Measurements from ENCODE around the gene PPAN. TPM values are rescaled to one million over a fixed set of nuclear protein-coding genes. Genes with fewer than 3 reads are reported as not detected.
A peak's percentile ranks its signal among the peaks of the same experiment; 100 is the strongest.

Gene PPAN
- polyA plus RNA-seq, 1 donor from 2014 or later, result 37.5 TPM

GRCh38 chr19:10087296-10088061 is 18.7 kb upstream of the PPAN start:
- Mint-ChIP-seq H3K36me3 (peaks cover 6% of the 10 kb centered on the region), H3K9me3 (no peaks in the 10 kb centered on the region), H3K4me1 (peaks cover 18 to 20% (median 18%) of the 10 kb centered on the region in 3 donors), H3K27me3 (no peaks in the 10 kb centered on the region), H3K4me3 (peak overlapping the region; percentile 81 to 95 (median 88)), H3K27ac (peak overlapping the region in 1 of 3 donors; percentile 32)

- H3K27ac Mint-ChIP-seq, result peak overlapping the region in 1 of 3 donors; percentile 28
Measured at GRCh38 chr19:10088949-10089554, 17.1 kb upstream of the PPAN start.

GRCh38 chr19:10089801-10090375 is 16.3 kb upstream of the PPAN start:
- no peaks in the 10 kb centered on the region for H3K9me3 Mint-ChIP-seq
- peaks cover 23 to 26% (median 24%) of the 10 kb centered on the region in 3 donors for H3K4me1 Mint-ChIP-seq
- peak overlapping the region; percentile 23 to 89 (median 88) for H3K27ac Mint-ChIP-seq
- peaks cover 5% of the 10 kb centered on the region for H3K36me3 Mint-ChIP-seq
- H3K27me3 Mint-ChIP-seq, result no peaks in the 10 kb centered on the region
- peak overlapping the region in 2 of 4 donors; percentile 26 to 65 for H3K4me3 Mint-ChIP-seq

More at GRCh38 chr19:10088949-10089554, 17.1 kb upstream of the PPAN start:
- H3K4me3 Mint-ChIP-seq, result peak overlapping the region in 1 of 4 donors; percentile 26
- H3K27me3 Mint-ChIP-seq, result no peaks in the 10 kb centered on the region
- H3K9me3 Mint-ChIP-seq, result no peaks in the 10 kb centered on the region
- H3K4me1 Mint-ChIP-seq, result peaks cover 23 to 28% (median 24%) of the 10 kb centered on the region in 3 donors
- H3K36me3 Mint-ChIP-seq, result peaks cover 5% of the 10 kb centered on the region

- Mint-ChIP-seq H3K4me3 (peak overlapping the region in 1 of 4 donors; percentile 90), H3K9me3 (peaks cover 0 to 2% (median 0%) of the 10 kb centered on the region in 3 donors), H3K36me3 (peaks cover 5% of the 10 kb centered on the region), H3K27ac (peak overlapping the region in 2 of 3 donors; percentile 62 to 97), H3K4me1 (peaks cover 25 to 27% (median 26%) of the 10 kb centered on the region in 3 donors), H3K27me3 (no peaks in the 10 kb centered on the region)
Measured at GRCh38 chr19:10091370-10091687, 14.8 kb upstream of the PPAN start.

GRCh38 chr19:10091895-10092641 is 14.1 kb upstream of the PPAN start:
- H3K4me1 Mint-ChIP-seq, result peaks cover 25 to 26% (median 26%) of the 10 kb centered on the region in 3 donors
- H3K36me3 Mint-ChIP-seq, result peaks cover 5% of the 10 kb centered on the region
- no peaks in the 10 kb centered on the region for H3K27me3 Mint-ChIP-seq
- H3K9me3 Mint-ChIP-seq, result peaks cover 0 to 2% (median 0%) of the 10 kb centered on the region in 3 donors
- H3K4me3 Mint-ChIP-seq, result peak overlapping the region; percentile 34 to 90 (median 85)
- H3K27ac Mint-ChIP-seq, result peak overlapping the region; percentile 81 to 97 (median 96)

- Mint-ChIP-seq H3K9me3 (peaks cover 0 to 2% (median 0%) of the 10 kb centered on the region in 3 donors), H3K4me1 (peaks cover 22 to 26% (median 23%) of the 10 kb centered on the region in 3 donors), H3K4me3 (peak overlapping the region; percentile 30 to 90 (median 74)), H3K36me3 (peaks cover 5% of the 10 kb centered on the region), H3K27ac (peak overlapping the region; percentile 79 to 97 (median 81)), H3K27me3 (no peaks in the 10 kb centered on the region)
Measured at GRCh38 chr19:10092648-10093294, 13.4 kb upstream of the PPAN start.

- Mint-ChIP-seq H3K36me3 (peaks cover 5% of the 10 kb centered on the region), H3K27ac (peak overlapping the region; percentile 64 to 97 (median 79)), H3K4me1 (peaks cover 20 to 26% (median 23%) of the 10 kb centered on the region in 3 donors), H3K9me3 (peaks cover 0 to 2% (median 0%) of the 10 kb centered on the region in 3 donors), H3K4me3 (peak overlapping the region in 3 of 4 donors; percentile 69 to 90 (median 80)), H3K27me3 (no peaks in the 10 kb centered on the region)
Measured at GRCh38 chr19:10093295-10094186, 12.6 kb upstream of the PPAN start.

GRCh38 chr19:10095622-10095947 is 10.6 kb upstream of the PPAN start:
- Mint-ChIP-seq H3K4me1 (peaks cover 26 to 31% (median 30%) of the 10 kb centered on the region in 3 donors), H3K27ac (peak overlapping the region; percentile 71 to 95 (median 91)), H3K9me3 (peaks cover 0 to 2% (median 0%) of the 10 kb centered on the region in 3 donors), H3K27me3 (peaks cover 2% of the 10 kb centered on the region), H3K36me3 (peaks cover 5% of the 10 kb centered on the region), H3K4me3 (peak overlapping the region in 3 of 4 donors; percentile 51 to 92 (median 61))

- peaks cover 26 to 32% (median 27%) of the 10 kb centered on the region in 3 donors for H3K4me1 Mint-ChIP-seq
- H3K27me3 Mint-ChIP-seq, result peaks cover 2% of the 10 kb centered on the region
- peak overlapping the region; percentile 61 to 92 (median 66) for H3K4me3 Mint-ChIP-seq
- H3K27ac Mint-ChIP-seq, result peak overlapping the region; percentile 71 to 95 (median 91)
- H3K36me3 Mint-ChIP-seq, result peaks cover 5% of the 10 kb centered on the region
- peaks cover 0 to 2% (median 0%) of the 10 kb centered on the region in 3 donors for H3K9me3 Mint-ChIP-seq
Measured at GRCh38 chr19:10095948-10096614, 10.1 kb upstream of the PPAN start.

- Mint-ChIP-seq H3K36me3 (peaks cover 5% of the 10 kb centered on the region), H3K4me3 (peak overlapping the region; percentile 38 to 92 (median 66)), H3K9me3 (peaks cover 0 to 2% (median 0%) of the 10 kb centered on the region in 3 donors), H3K4me1 (peaks cover 25 to 32% (median 25%) of the 10 kb centered on the region in 3 donors), H3K27me3 (peaks cover 2% of the 10 kb centered on the region), H3K27ac (peak overlapping the region in 2 of 3 donors; percentile 46 to 85)
Measured at GRCh38 chr19:10096615-10096963, 9.6 kb upstream of the PPAN start.

GRCh38 chr19:10100163-10100785 is 5.9 kb upstream of the PPAN start:
- H3K27me3 Mint-ChIP-seq, result peaks cover 3% of the 10 kb centered on the region
- H3K27ac Mint-ChIP-seq, result peak overlapping the region in 2 of 3 donors; percentile 81 to 99
- H3K4me3 Mint-ChIP-seq, result peak overlapping the region; percentile 62 to 83 (median 72)
- H3K4me1 Mint-ChIP-seq, result peaks cover 27 to 35% (median 34%) of the 10 kb centered on the region in 3 donors
- no peaks in the 10 kb centered on the region for H3K36me3 Mint-ChIP-seq
- H3K9me3 Mint-ChIP-seq, result peaks cover 0 to 2% (median 0%) of the 10 kb centered on the region in 3 donors

- H3K36me3 Mint-ChIP-seq, result no peaks in the 10 kb centered on the region
- H3K27me3 Mint-ChIP-seq, result peaks cover 3% of the 10 kb centered on the region
- H3K27ac Mint-ChIP-seq, result peak overlapping the region; percentile 99
- H3K4me3 Mint-ChIP-seq, result peak overlapping the region; percentile 66 to 90 (median 87)
- H3K4me1 Mint-ChIP-seq, result peaks cover 30 to 48% (median 47%) of the 10 kb centered on the region in 3 donors
- no peaks in the 10 kb centered on the region for H3K9me3 Mint-ChIP-seq
Measured at GRCh38 chr19:10102787-10103236, 3.4 kb upstream of the PPAN start.

All from IgD-negative memory B cell (primary cell).